Ishikawa (cell line): ENCODE data around the gene KLHL6.

Source experiments
- CREB1 ChIP-seq: IDR thresholded peaks from 2 replicates; pipeline ENCODE4 v1.6.1; 2012; ENCODE audit warnings: low read depth
- RAD21 ChIP-seq: IDR thresholded peaks from 2 replicates; pipeline ENCODE4 v1.6.1; 2012; ENCODE audit warnings: low read depth
- TAF1 ChIP-seq: IDR thresholded peaks from 2 replicates; pipeline ENCODE4 v1.6.1; 2012; ENCODE audit warnings: low read depth, mild to moderate bottlenecking
- TEAD4 ChIP-seq: IDR thresholded peaks from 2 replicates; pipeline ENCODE4 v1.6.1; 2012
- TF ChIP-seq, protein P1 (sequence below): IDR thresholded peaks from 2 replicates; pipeline ENCODE4 v1.6.1; 2012; ENCODE audit warnings: low read depth, mild to moderate bottlenecking

DNA sequence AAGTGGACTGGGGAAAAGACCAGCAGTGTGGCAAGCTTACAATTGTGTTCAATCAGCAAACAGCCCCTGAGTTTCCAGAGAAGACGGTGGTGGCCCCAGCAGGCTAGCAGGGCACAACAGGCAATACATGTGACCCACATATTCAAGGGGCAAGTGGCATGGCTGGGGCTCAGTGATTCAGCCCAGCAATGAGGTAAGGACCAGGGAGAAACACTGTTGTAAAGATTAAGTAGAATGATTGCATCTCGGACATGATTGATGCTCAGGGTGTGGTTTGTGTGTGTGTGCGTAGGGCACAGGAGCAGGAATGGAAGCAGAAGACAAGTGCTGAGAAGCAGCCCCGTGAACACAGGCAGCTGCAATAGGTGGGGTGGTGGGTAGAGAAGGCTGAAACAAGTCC, 37.9 kb downstream of the KLHL6 start:
- TF ChIP-seq TEAD4 = no peak
- no peak for TF ChIP-seq TAF1
- no peak for TF ChIP-seq CREB1
- TF ChIP-seq, protein P1, sequence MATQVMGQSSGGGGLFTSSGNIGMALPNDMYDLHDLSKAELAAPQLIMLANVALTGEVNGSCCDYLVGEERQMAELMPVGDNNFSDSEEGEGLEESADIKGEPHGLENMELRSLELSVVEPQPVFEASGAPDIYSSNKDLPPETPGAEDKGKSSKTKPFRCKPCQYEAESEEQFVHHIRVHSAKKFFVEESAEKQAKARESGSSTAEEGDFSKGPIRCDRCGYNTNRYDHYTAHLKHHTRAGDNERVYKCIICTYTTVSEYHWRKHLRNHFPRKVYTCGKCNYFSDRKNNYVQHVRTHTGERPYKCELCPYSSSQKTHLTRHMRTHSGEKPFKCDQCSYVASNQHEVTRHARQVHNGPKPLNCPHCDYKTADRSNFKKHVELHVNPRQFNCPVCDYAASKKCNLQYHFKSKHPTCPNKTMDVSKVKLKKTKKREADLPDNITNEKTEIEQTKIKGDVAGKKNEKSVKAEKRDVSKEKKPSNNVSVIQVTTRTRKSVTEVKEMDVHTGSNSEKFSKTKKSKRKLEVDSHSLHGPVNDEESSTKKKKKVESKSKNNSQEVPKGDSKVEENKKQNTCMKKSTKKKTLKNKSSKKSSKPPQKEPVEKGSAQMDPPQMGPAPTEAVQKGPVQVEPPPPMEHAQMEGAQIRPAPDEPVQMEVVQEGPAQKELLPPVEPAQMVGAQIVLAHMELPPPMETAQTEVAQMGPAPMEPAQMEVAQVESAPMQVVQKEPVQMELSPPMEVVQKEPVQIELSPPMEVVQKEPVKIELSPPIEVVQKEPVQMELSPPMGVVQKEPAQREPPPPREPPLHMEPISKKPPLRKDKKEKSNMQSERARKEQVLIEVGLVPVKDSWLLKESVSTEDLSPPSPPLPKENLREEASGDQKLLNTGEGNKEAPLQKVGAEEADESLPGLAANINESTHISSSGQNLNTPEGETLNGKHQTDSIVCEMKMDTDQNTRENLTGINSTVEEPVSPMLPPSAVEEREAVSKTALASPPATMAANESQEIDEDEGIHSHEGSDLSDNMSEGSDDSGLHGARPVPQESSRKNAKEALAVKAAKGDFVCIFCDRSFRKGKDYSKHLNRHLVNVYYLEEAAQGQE = no peak
- no peak for TF ChIP-seq RAD21
